ENCODE measurements around the gene LRGUK. TPM values are rescaled to one million over a fixed set of nuclear protein-coding genes. Genes with fewer than 3 reads are reported as not detected.

Gene LRGUK
- total RNA-seq, 2 donors from 2014 or later, result 0.36 to 0.41 TPM

GRCh38 chr7:134167250-134167649, 40.1 kb downstream of the LRGUK start:
- Mint-ChIP-seq H3K36me3 (no peaks in the 10 kb centered on the region), H3K9me3 (no peaks in the 10 kb centered on the region), H3K27ac (no peak overlapping the region)
- no peak for DNase-seq (ENCODE audit: low spot score in 2 of 2)
- ATAC-seq, result no peak

GRCh38 chr7:134167841-134168240, 40.7 kb downstream of the LRGUK start:
- no peak for DNase-seq (ENCODE audit: low spot score in 2 of 2)
- no peak overlapping the region for H3K27ac Mint-ChIP-seq
- no peaks in the 10 kb centered on the region for H3K9me3 Mint-ChIP-seq
- H3K36me3 Mint-ChIP-seq, result no peaks in the 10 kb centered on the region
- ATAC-seq, result no peak

GRCh38 chr7:134174795-134175261, 47.7 kb downstream of the LRGUK start:
- Mint-ChIP-seq H3K9me3 (no peaks in the 10 kb centered on the region), H3K27ac (no peak overlapping the region), H3K36me3 (no peaks in the 10 kb centered on the region)
- ATAC-seq (peak; percentile 97 to 99), DNase-seq (ENCODE audit: low spot score in 2 of 2) (peak in 1 of 2 donors; percentile 5)

- Mint-ChIP-seq H3K36me3 (no peaks in the 10 kb centered on the region), H3K9me3 (no peaks in the 10 kb centered on the region), H3K27ac (no peak overlapping the region)
- ATAC-seq (no peak), DNase-seq (ENCODE audit: low spot score in 2 of 2) (no peak)
Measured at GRCh38 chr7:134175334-134176036, 48.3 kb downstream of the LRGUK start.

GRCh38 chr7:134176037-134176350, 48.9 kb downstream of the LRGUK start:
- Mint-ChIP-seq H3K36me3 (no peaks in the 10 kb centered on the region), H3K27ac (no peak overlapping the region), H3K9me3 (no peaks in the 10 kb centered on the region)
- ATAC-seq (no peak), DNase-seq (ENCODE audit: low spot score in 2 of 2) (no peak)

- H3K9me3 Mint-ChIP-seq, result no peaks in the 10 kb centered on the region
- no peaks in the 10 kb centered on the region for H3K36me3 Mint-ChIP-seq
- DNase-seq (ENCODE audit: low spot score in 2 of 2) (no peak), ATAC-seq (no peak)
- no peak overlapping the region for H3K27ac Mint-ChIP-seq
Measured at GRCh38 chr7:134179036-134180011, 52.2 kb downstream of the LRGUK start.

- Mint-ChIP-seq H3K9me3 (no peaks in the 10 kb centered on the region), H3K27ac (no peak overlapping the region), H3K36me3 (no peaks in the 10 kb centered on the region)
- no peak for DNase-seq (ENCODE audit: low spot score in 2 of 2)
- ATAC-seq, result no peak
Measured at GRCh38 chr7:134180376-134180775, 53.2 kb downstream of the LRGUK start.

GRCh38 chr7:134182078-134182477, 54.9 kb downstream of the LRGUK start:
- no peak for ATAC-seq
- no peaks in the 10 kb centered on the region for H3K36me3 Mint-ChIP-seq
- no peak overlapping the region for H3K27ac Mint-ChIP-seq
- H3K9me3 Mint-ChIP-seq, result no peaks in the 10 kb centered on the region
- DNase-seq (ENCODE audit: low spot score in 2 of 2), result no peak

GRCh38 chr7:134184767-134185166, 57.6 kb downstream of the LRGUK start:
- H3K27ac Mint-ChIP-seq, result no peak overlapping the region
- DNase-seq (ENCODE audit: low spot score in 2 of 2) (no peak), ATAC-seq (no peak)
- no peaks in the 10 kb centered on the region for H3K36me3 Mint-ChIP-seq
- no peaks in the 10 kb centered on the region for H3K9me3 Mint-ChIP-seq

GRCh38 chr7:134186027-134186426, 58.9 kb downstream of the LRGUK start:
- ATAC-seq (no peak), DNase-seq (ENCODE audit: low spot score in 2 of 2) (no peak)
- no peaks in the 10 kb centered on the region for H3K36me3 Mint-ChIP-seq
- H3K27ac Mint-ChIP-seq, result no peak overlapping the region
- no peaks in the 10 kb centered on the region for H3K9me3 Mint-ChIP-seq

GRCh38 chr7:134186801-134187200, 59.7 kb downstream of the LRGUK start:
- Mint-ChIP-seq H3K36me3 (no peaks in the 10 kb centered on the region), H3K27ac (no peak overlapping the region), H3K9me3 (no peaks in the 10 kb centered on the region)
- DNase-seq (ENCODE audit: low spot score in 2 of 2) (no peak), ATAC-seq (no peak)

- Mint-ChIP-seq H3K27ac (no peak overlapping the region), H3K36me3 (no peaks in the 10 kb centered on the region), H3K9me3 (no peaks in the 10 kb centered on the region)
- ATAC-seq (no peak), DNase-seq (ENCODE audit: low spot score in 2 of 2) (no peak)
Measured at GRCh38 chr7:134187893-134188292, 60.8 kb downstream of the LRGUK start.

- H3K27ac Mint-ChIP-seq, result no peak overlapping the region
- DNase-seq (ENCODE audit: low spot score in 2 of 2), result no peak
- no peaks in the 10 kb centered on the region for H3K36me3 Mint-ChIP-seq
- H3K9me3 Mint-ChIP-seq, result no peaks in the 10 kb centered on the region
- ATAC-seq, result no peak
Measured at GRCh38 chr7:134188311-134188710, 61.2 kb downstream of the LRGUK start.

GRCh38 chr7:134189559-134189958, 62.4 kb downstream of the LRGUK start:
- no peak for DNase-seq (ENCODE audit: low spot score in 2 of 2)

GRCh38 chr7:134191876-134192275, 64.7 kb downstream of the LRGUK start:
- no peak for DNase-seq (ENCODE audit: low spot score in 2 of 2)
- no peaks in the 10 kb centered on the region for H3K9me3 Mint-ChIP-seq
- ATAC-seq, result no peak
- no peak overlapping the region for H3K27ac Mint-ChIP-seq
- no peaks in the 10 kb centered on the region for H3K36me3 Mint-ChIP-seq

More at GRCh38 chr7:134189559-134189958, 62.4 kb downstream of the LRGUK start:
- peak in 1 of 2 donors; percentile 28 for ATAC-seq
- Mint-ChIP-seq H3K9me3 (no peaks in the 10 kb centered on the region), H3K27ac (no peak overlapping the region), H3K36me3 (no peaks in the 10 kb centered on the region)

GRCh38 chr7:134193240-134193639, 66.1 kb downstream of the LRGUK start:
- ATAC-seq (no peak), DNase-seq (ENCODE audit: low spot score in 2 of 2) (no peak)
- no peaks in the 10 kb centered on the region for H3K36me3 Mint-ChIP-seq
- no peaks in the 10 kb centered on the region for H3K9me3 Mint-ChIP-seq
- H3K27ac Mint-ChIP-seq, result no peak overlapping the region

GRCh38 chr7:134195252-134195651, 68.1 kb downstream of the LRGUK start:
- no peak for DNase-seq (ENCODE audit: low spot score in 2 of 2)
- H3K36me3 Mint-ChIP-seq, result no peaks in the 10 kb centered on the region

More at GRCh38 chr7:134195252-134195651, 68.1 kb downstream of the LRGUK start:
- H3K27ac Mint-ChIP-seq, result no peak overlapping the region
- ATAC-seq, result no peak
- H3K9me3 Mint-ChIP-seq, result no peaks in the 10 kb centered on the region
